ENCODE measurements around the gene MAML2.

DNA sequence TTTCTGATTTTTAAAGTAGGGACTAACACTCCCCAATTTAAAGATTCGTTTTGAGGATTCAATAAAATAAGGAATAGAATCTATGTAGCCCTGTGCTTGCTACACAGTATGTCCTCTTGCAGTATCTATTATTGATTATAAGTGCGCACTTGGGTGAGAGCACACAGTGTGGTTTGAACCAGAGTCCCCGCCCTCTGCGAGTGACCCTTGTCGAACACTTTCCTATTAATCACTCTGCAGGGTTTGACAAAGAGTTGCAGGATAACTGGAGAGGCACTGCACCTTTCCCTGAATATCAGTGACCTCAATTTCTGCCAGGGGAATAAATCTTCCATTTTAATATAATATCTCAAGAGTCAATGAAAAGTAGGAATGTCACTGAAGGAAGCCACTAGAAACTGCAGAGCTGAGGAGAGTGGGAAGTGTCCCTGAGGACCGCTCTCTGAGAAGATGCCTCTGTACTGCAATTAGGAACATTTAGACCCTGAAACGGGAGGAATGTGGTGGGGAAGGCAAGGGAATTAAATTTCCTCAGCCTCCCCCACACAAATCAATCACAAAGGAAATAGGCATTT, 182.2 kb downstream of the MAML2 start:
- no peak for TF ChIP-seq CTCF (conservative IDR thresholded peaks at IDR 0.05)
- no peak for TF ChIP-seq EZH2 (IDR thresholded peaks at IDR 0.05; ENCODE audit: low read depth)

Measured in PC-9 (cell line).